Colonic mucosa (tissue), 4 donors: ENCODE data around the gene PLCD1. TPM values are rescaled to one million over a fixed set of nuclear protein-coding genes. Genes with fewer than 3 reads are reported as not detected.

ENCODE experiments used
- DNase-seq: peaks from one replicate; pipeline ENCODE4 v3.0.0-alpha.2; 2020
- H3K27ac ChIP-seq: fragments of 200-600 bp; one replicate; pipeline ENCODE4 v1.8.0; 2021
- H3K27me3 ChIP-seq: fragments of 200-600 bp; one replicate; pipeline ENCODE4 v1.8.0; 2021
- H3K36me3 ChIP-seq: fragments of 200-600 bp; one replicate; pipeline ENCODE4 v1.8.0; 2021
- H3K4me1 ChIP-seq: fragments of 200-600 bp; one replicate; pipeline ENCODE4 v1.8.0; 2021; ENCODE audit warnings: mild to moderate bottlenecking
- H3K4me3 ChIP-seq: fragments of 200-600 bp; one replicate; pipeline ENCODE4 v1.8.0; 2021
- H3K9ac ChIP-seq, 2 donors: one replicate each; pipeline ENCODE4 v1.7.0; 2013; ENCODE audit warnings: control low read depth in 2 of 2, low read depth in 2 of 2, low read length in 2 of 2
- H3K9me3 ChIP-seq: fragments of 200-600 bp; one replicate; pipeline ENCODE4 v1.8.0; 2021
- intact Hi-C: fragments of 100-400 bp; cut with DNase I; formaldehyde crosslinking; loops from one replicate; pipeline ENCODE4 v1.14.1; 2022
- total RNA-seq, 2 donors: library from RNA; stranded (reverse); fragmentation: NEBNext Ultra II Directional in 1 of 2; extraction: Animal tissue kit (Norgen Biotek cat#: 25700) in 1 of 2; gene quantifications; one replicate each; pipeline ENCODE4 v1.2.1, GENCODE V29; 2021
- TF ChIP-seq, protein P1 (sequence below): fragments of 200-600 bp; IDR thresholded peaks from one replicate; pipeline ENCODE4 v1.8.0; 2022; ENCODE audit warnings: antibody characterized with exemption, mild to moderate bottlenecking
- donor health status: healthy.
- donor health status: DM: no; HTN: no; CAD: no.
- donor health status: DM: no; HTN: no; CAD: no.

PLCD1 gene
- total RNA-seq, 2 donors from 2014 or later: 46.8 to 70.0 TPM

GRCh38 chr3:37969596-37970100, 59.8 kb downstream of the PLCD1 start:
- Histone ChIP-seq H3K9me3 (no peaks in the 10 kb centered on the region), H3K4me3 (no peak overlapping the region), H3K9ac (no peak overlapping the region), H3K36me3 (no peaks in the 10 kb centered on the region), H3K4me1 (no peaks in the 10 kb centered on the region), H3K27ac (no peak overlapping the region), H3K27me3 (no peaks in the 10 kb centered on the region)
- intact Hi-C loops: loop anchor here (10.0 kb wide), 1 partner anchor 145 kb away; no protein-coding TSS in a partner anchor
- no peak for DNase-seq
- TF ChIP-seq, protein P1, sequence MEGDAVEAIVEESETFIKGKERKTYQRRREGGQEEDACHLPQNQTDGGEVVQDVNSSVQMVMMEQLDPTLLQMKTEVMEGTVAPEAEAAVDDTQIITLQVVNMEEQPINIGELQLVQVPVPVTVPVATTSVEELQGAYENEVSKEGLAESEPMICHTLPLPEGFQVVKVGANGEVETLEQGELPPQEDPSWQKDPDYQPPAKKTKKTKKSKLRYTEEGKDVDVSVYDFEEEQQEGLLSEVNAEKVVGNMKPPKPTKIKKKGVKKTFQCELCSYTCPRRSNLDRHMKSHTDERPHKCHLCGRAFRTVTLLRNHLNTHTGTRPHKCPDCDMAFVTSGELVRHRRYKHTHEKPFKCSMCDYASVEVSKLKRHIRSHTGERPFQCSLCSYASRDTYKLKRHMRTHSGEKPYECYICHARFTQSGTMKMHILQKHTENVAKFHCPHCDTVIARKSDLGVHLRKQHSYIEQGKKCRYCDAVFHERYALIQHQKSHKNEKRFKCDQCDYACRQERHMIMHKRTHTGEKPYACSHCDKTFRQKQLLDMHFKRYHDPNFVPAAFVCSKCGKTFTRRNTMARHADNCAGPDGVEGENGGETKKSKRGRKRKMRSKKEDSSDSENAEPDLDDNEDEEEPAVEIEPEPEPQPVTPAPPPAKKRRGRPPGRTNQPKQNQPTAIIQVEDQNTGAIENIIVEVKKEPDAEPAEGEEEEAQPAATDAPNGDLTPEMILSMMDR: no peak

- Histone ChIP-seq H3K27ac (no peak overlapping the region), H3K9ac (no peak overlapping the region), H3K9me3 (no peaks in the 10 kb centered on the region), H3K27me3 (no peaks in the 10 kb centered on the region), H3K36me3 (no peaks in the 10 kb centered on the region), H3K4me1 (no peaks in the 10 kb centered on the region), H3K4me3 (no peak overlapping the region)
- no peak for DNase-seq
- intact Hi-C loops: no loop called here
- TF ChIP-seq, protein P1: no peak
These were observed 60.4 kb downstream of the PLCD1 start for GRCh38 chr3:37968813-37969595.

DNA sequence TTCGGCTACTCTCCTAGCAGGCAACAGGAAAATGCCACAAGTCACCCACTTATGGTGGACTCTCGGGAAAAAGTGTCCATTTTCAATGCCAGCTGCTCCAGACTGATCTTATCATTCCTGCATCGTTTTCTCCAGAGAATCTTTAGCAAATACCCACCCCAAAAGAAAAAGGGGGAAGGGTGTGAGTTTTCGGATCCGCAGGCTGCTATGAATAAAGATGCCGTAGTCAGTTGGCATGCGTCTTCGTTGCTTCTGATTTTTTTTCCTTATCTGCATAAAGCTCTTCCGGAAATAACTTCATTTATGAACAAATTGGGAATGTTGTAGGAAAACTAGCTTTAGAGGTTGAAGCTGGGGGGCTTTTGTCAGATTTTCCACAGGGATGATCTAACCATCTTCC, 61.2 kb downstream of the PLCD1 start:
- Histone ChIP-seq H3K4me3 (no peak overlapping the region), H3K27me3 (no peaks in the 10 kb centered on the region), H3K36me3 (no peaks in the 10 kb centered on the region), H3K27ac (no peak overlapping the region), H3K9me3 (no peaks in the 10 kb centered on the region), H3K4me1 (no peaks in the 10 kb centered on the region), H3K9ac (no peak overlapping the region)
- no peak for DNase-seq
- TF ChIP-seq, protein P1: no peak
- intact Hi-C loops: no loop called here

- Histone ChIP-seq H3K9ac (peak overlapping the region in 1 of 2 donors; percentile 25), H3K27ac (no peak overlapping the region), H3K9me3 (no peaks in the 10 kb centered on the region), H3K27me3 (no peaks in the 10 kb centered on the region), H3K4me3 (no peak overlapping the region), H3K4me1 (peaks cover 3% of the 10 kb centered on the region), H3K36me3 (no peaks in the 10 kb centered on the region)
- TF ChIP-seq, protein P1: peak; percentile 83
- intact Hi-C loops: loop anchor here (2.0 kb wide), 1 partner anchor 113 kb away; no protein-coding TSS in a partner anchor
- peak; percentile 83 for DNase-seq
These were observed 62.1 kb downstream of the PLCD1 start for GRCh38 chr3:37967260-37967881.

DNA sequence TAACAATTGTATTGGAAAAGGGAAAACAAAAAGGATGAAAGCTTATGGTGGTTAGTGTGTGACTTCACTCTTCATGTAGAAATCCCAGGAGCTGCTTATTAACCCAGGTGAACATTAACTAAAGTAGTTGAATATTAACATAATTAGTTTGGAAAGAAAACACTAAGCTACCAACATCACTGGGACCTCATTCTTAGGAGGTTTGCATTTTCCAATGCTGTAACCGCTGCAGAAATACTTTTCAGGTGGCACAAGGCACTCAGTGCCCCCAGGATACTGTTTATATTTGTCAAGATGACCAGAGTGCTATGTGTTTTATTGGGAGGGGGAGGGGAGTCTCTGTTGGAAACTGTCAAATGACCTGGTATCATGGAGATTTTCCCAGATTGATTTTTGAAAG, 64.7 kb downstream of the PLCD1 start:
- H3K9me3 ChIP-seq: no peaks in the 10 kb centered on the region
- intact Hi-C loops: no loop called here
- H3K27ac ChIP-seq: peak overlapping the region; percentile 64
- TF ChIP-seq, protein P1: no peak
- H3K4me1 ChIP-seq: peaks cover 6% of the 10 kb centered on the region
- H3K9ac ChIP-seq: no peak overlapping the region
- no peak overlapping the region for H3K4me3 ChIP-seq
- no peaks in the 10 kb centered on the region for H3K27me3 ChIP-seq
- no peaks in the 10 kb centered on the region for H3K36me3 ChIP-seq
- DNase-seq: no peak
